PC-3 (cell line): Measurements from ENCODE around the gene ARHGEF7. TPM values are rescaled to one million over a fixed set of nuclear protein-coding genes. Genes with fewer than 3 reads are reported as not detected.

Experiments used
- ATAC-seq: fragments of 200-7000 bp; cut with Tn5 transposase; 2 replicates; pipeline ENCODE4 v1.9.1; 2020; ENCODE audit warnings: mild to moderate bottlenecking, moderate library complexity
- BruUV-seq: library from RNA; stranded (reverse); fragments of 400-500 nt; replicated peaks from 2 replicates; lab custom pipeline; 2021; lab: Mats Ljungman, UMichigan
- CTCF ChIA-PET: fragments of 300-600 bp; sonication (Branson Sonifier 250); formaldehyde crosslinking; loops from one replicate; lab custom pipeline; 2022; ENCODE audit warnings: antibody characterized with exemption; lab: Charles Lee
- POLR2A ChIA-PET: fragments of 300-600 bp; sonication (Branson Sonifier 250); formaldehyde crosslinking; loops from one replicate; lab custom pipeline; 2022; ENCODE audit warnings: antibody characterized with exemption; ENCODE audit not compliant: unreplicated experiment; lab: Charles Lee
- DNase-seq: peaks from one replicate; pipeline ENCODE4 v3.0.0-alpha.2; 2015
- H2AFZ ChIP-seq: fragments of 300-600 bp; sonication (generic); 2 replicates; pipeline ENCODE4 v1.6.0; 2016; ENCODE audit warnings: antibody characterized with exemption, low read length
- H3F3A ChIP-seq: fragments of 300-600 bp; sonication (generic); one replicate; pipeline ENCODE4 v1.6.0; 2017; ENCODE audit warnings: antibody characterized with exemption, low read length, control low read depth, mild to moderate bottlenecking; ENCODE audit not compliant: unreplicated experiment
- H3K27ac ChIP-seq: fragments of 300-600 bp; sonication (generic); 2 replicates; pipeline ENCODE4 v1.5.1; 2016; ENCODE audit warnings: mild to moderate bottlenecking, low read length
- H3K27me3 ChIP-seq: fragments of 300-600 bp; sonication (generic); 2 replicates; pipeline ENCODE4 v1.6.1; 2016; ENCODE audit warnings: low read length, mixed read lengths
- H3K36me3 ChIP-seq: fragments of 300-600 bp; sonication (generic); 2 replicates; pipeline ENCODE4 v1.6.1; 2016; ENCODE audit warnings: low read depth, mixed run types, low read length, mixed read lengths
- H3K4me1 ChIP-seq: fragments of 300-600 bp; sonication (generic); 2 replicates; pipeline ENCODE4 v1.5.1; 2016; ENCODE audit warnings: low read length; ENCODE audit not compliant: insufficient read depth
- H3K4me2 ChIP-seq: fragments of 300-600 bp; sonication (generic); 2 replicates; pipeline ENCODE4 v1.6.0; 2016; ENCODE audit warnings: low read length
- H3K4me3 ChIP-seq: fragments of 300-600 bp; sonication (generic); 2 replicates; pipeline ENCODE4 v1.5.1; 2016; ENCODE audit warnings: mild to moderate bottlenecking, low read length, mixed read lengths
- H3K79me2 ChIP-seq: fragments of 300-600 bp; sonication (generic); 2 replicates; pipeline ENCODE4 v1.6.1; 2017; ENCODE audit warnings: low read length, mixed read lengths
- H3K9ac ChIP-seq: fragments of 300-600 bp; sonication (generic); 2 replicates; pipeline ENCODE4 v1.6.0; 2016; ENCODE audit warnings: mild to moderate bottlenecking, low read length
- H3K9me2 ChIP-seq: fragments of 300-600 bp; sonication (generic); replicated peaks from 2 replicates; pipeline ENCODE4 v1.6.1; 2016; ENCODE audit warnings: mixed run types, low read length, mixed read lengths
- H3K9me3 ChIP-seq: fragments of 300-600 bp; sonication (generic); 2 replicates; pipeline ENCODE4 v1.6.1; 2016; ENCODE audit warnings: low read length, mixed read lengths
- H4K20me1 ChIP-seq: fragments of 300-600 bp; sonication (generic); 2 replicates; pipeline ENCODE4 v1.6.1; 2016; ENCODE audit warnings: low read length, mixed read lengths
- EZH2 ChIP-seq: fragments of 300-600 bp; sonication (generic); IDR thresholded peaks from one replicate; pipeline ENCODE4 v1.6.1; 2017; ENCODE audit warnings: antibody characterized with exemption, mild to moderate bottlenecking, low read length; ENCODE audit not compliant: unreplicated experiment
- EZH2phosphoT487 ChIP-seq: fragments of 300-600 bp; sonication (generic); IDR thresholded peaks from 2 replicates; pipeline ENCODE4 v1.6.1; 2018; ENCODE audit warnings: mild to moderate bottlenecking, antibody characterized with exemption, low read length, borderline replicate concordance
- intact Hi-C: fragments of 100-400 bp; cut with micrococcal nuclease; formaldehyde crosslinking; loops from 2 replicates; pipeline ENCODE4 v1.9.0; 2023
- total RNA-seq: library from RNA; depleted of rRNA; stranded (reverse); fragments of >200 nt; gene quantifications from 2 replicates; pipeline ENCODE4 v1.2.3, GENCODE V29; 2014
- TF ChIP-seq, protein P1 (sequence below): fragments of 300-600 bp; sonication (generic); conservative IDR thresholded peaks from 2 replicates; pipeline ENCODE4 v1.5.1; 2017; ENCODE audit warnings: antibody characterized with exemption, low read depth, mild to moderate bottlenecking, low read length

Gene ARHGEF7
- total RNA-seq, 1 experiment from 2014 or later: 14.7 TPM

DNA sequence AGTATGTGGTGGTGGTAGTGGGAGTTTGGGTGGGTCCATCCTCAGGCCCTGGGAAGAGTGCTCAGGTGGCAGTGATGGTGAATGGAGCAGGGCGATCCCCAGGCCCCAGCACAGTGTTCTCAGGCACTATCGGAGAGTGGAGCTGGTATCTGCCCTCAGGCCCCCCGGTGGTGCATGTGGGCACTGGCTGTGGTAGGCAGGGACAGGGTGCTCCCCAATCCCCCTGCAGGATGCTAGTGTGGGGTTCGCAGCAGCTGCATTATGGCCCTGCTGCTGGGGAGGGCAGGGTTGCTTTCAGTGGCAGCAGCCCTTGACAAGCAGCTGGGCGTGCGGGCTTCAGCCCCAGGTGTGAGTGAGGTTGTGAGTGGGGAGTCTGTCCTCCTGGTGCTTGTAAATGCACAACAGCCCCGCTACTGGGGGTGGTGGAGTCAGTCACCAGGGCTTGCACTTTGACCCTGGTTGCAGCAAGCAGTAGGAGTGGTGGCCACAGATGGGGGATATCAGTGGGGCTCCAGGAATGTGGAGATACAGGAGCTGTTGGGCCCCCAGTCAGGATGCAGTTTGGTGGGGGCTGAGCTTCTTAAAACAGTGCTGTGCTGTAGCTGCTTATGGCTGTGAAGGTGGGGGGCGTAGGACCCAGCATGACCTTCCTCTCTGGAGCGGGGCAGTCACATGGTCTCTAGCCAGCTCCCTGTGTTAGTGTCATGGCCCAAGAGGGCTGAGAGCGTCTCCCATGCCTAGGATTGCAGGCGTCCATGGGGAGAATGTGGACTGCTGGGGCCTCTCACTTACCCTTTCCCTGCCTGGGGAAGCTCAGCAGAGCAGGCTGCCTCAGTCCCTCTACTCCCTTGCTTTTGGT is 38.7 kb upstream of the ARHGEF7 start:
- H3K79me2 ChIP-seq: no peaks in the 10 kb centered on the region
- DNase-seq (no peak), ATAC-seq (no peak)
- BruUV-seq: no TSS peak
- H3K4me3 ChIP-seq: no peak overlapping the region
- no peaks in the 10 kb centered on the region for H3K9me2 ChIP-seq
- no peak overlapping the region for H3K9ac ChIP-seq
- POLR2A ChIA-PET: no interaction called here
- H3K9me3 ChIP-seq: peaks cover 7% of the 10 kb centered on the region; the same call in 1 of the 2 replicates
- no peak overlapping the region for H3K27ac ChIP-seq
- H4K20me1 ChIP-seq: no peaks in the 10 kb centered on the region
- no peaks in the 10 kb centered on the region for H3F3A ChIP-seq
- CTCF ChIA-PET: no interaction called here
- no peak overlapping the region for H2AFZ ChIP-seq
- TF ChIP-seq EZH2 (no peak), EZH2phosphoT487 (no peak)
- TF ChIP-seq, protein P1, sequence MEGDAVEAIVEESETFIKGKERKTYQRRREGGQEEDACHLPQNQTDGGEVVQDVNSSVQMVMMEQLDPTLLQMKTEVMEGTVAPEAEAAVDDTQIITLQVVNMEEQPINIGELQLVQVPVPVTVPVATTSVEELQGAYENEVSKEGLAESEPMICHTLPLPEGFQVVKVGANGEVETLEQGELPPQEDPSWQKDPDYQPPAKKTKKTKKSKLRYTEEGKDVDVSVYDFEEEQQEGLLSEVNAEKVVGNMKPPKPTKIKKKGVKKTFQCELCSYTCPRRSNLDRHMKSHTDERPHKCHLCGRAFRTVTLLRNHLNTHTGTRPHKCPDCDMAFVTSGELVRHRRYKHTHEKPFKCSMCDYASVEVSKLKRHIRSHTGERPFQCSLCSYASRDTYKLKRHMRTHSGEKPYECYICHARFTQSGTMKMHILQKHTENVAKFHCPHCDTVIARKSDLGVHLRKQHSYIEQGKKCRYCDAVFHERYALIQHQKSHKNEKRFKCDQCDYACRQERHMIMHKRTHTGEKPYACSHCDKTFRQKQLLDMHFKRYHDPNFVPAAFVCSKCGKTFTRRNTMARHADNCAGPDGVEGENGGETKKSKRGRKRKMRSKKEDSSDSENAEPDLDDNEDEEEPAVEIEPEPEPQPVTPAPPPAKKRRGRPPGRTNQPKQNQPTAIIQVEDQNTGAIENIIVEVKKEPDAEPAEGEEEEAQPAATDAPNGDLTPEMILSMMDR: no peak
- intact Hi-C loops: no loop called here
- H3K36me3 ChIP-seq: no peaks in the 10 kb centered on the region
- no peaks in the 10 kb centered on the region for H3K4me1 ChIP-seq
- no peak overlapping the region for H3K4me2 ChIP-seq
- H3K27me3 ChIP-seq: no peaks in the 10 kb centered on the region

DNA sequence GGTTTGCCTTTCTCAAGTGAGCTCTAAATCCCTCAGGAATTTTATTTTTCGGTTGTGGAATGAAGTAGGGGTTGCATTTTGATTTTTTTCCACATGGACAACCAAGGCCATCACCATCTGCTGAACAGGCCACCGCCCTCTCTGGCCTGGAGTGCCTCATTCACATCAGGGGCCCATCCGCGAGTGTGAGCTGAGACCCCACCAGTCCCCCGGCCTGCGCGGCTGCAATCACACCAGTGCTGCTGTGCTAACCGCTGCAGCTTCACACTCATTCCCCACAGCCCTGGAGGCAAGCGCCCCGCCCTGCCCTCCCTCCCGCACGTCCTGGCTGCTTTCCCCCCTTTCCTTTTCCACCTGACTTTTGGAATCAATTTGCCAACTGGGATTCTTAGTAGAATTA is 35.7 kb upstream of the ARHGEF7 start:
- Histone ChIP-seq H3K9me3 (0 out of 2 replicates have a peak, but pooled peaks cover under 1% of the 10 kb centered on the region), H3F3A (no peaks in the 10 kb centered on the region), H2AFZ (no peak overlapping the region), H3K9me2 (no peaks in the 10 kb centered on the region), H3K27me3 (no peaks in the 10 kb centered on the region), H3K27ac (no peak overlapping the region), H4K20me1 (no peaks in the 10 kb centered on the region), H3K4me2 (no peak overlapping the region), H3K4me1 (no peaks in the 10 kb centered on the region), H3K36me3 (no peaks in the 10 kb centered on the region), H3K9ac (no peak overlapping the region), H3K79me2 (no peaks in the 10 kb centered on the region), H3K4me3 (no peak overlapping the region)
- TF ChIP-seq, protein P1: no peak
- no peak for TF ChIP-seq EZH2phosphoT487
- no peak for TF ChIP-seq EZH2
- no peak for DNase-seq
- POLR2A ChIA-PET: no interaction called here
- ATAC-seq: no peak
- intact Hi-C loops: no loop called here
- no TSS peak for BruUV-seq
- CTCF ChIA-PET: no interaction called here

DNA sequence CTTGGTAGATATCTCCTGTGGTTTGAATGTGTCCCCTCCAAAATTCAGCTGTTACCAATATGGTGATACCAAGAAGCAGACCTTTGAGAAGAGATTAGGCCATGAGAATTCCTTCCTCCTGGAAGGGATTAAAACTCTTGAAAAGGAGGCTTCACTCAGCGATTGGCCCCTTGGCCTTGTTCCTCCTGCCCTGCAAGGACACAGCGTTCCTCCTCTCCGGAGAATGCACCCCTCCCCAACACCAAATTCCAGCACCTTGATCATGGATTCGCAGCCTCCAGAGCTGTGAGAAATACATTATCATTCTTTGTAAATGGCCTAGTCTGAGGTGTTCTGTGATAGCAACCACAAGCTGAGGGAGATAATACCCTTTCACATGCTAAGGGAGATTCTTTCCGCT is 34.5 kb upstream of the ARHGEF7 start:
- DNase-seq (no peak), ATAC-seq (no peak)
- no peaks in the 10 kb centered on the region for H3K4me1 ChIP-seq
- H3K36me3 ChIP-seq: no peaks in the 10 kb centered on the region
- H3K9me3 ChIP-seq: no peaks in the 10 kb centered on the region
- POLR2A ChIA-PET: no interaction called here
- no TSS peak for BruUV-seq
- intact Hi-C loops: no loop called here
- no peak overlapping the region for H3K27ac ChIP-seq
- no peaks in the 10 kb centered on the region for H3F3A ChIP-seq
- no peak overlapping the region for H2AFZ ChIP-seq
- TF ChIP-seq, protein P1: no peak
- no peak for TF ChIP-seq EZH2
- no peak for TF ChIP-seq EZH2phosphoT487
- CTCF ChIA-PET: no interaction called here
- no peaks in the 10 kb centered on the region for H3K27me3 ChIP-seq
- no peak overlapping the region for H3K9ac ChIP-seq
- no peaks in the 10 kb centered on the region for H4K20me1 ChIP-seq
- no peak overlapping the region for H3K4me3 ChIP-seq
- H3K9me2 ChIP-seq: no peaks in the 10 kb centered on the region
- no peaks in the 10 kb centered on the region for H3K79me2 ChIP-seq
- H3K4me2 ChIP-seq: no peak overlapping the region
